Suprapubic skin (tissue), 4 donors: ENCODE data around the gene HES5. TPM values are rescaled to one million over a fixed set of nuclear protein-coding genes. Genes with fewer than 3 reads are reported as not detected.

Experiments
- DNase-seq, 2 donors: peaks; one replicate each; pipeline ENCODE4 v3.0.0-alpha.2; 2019; ENCODE audit warnings: low spot score in 2 of 2
- H3K27ac ChIP-seq: fragments of 200-600 bp; sonication (generic); one replicate; pipeline ENCODE4 v1.5.1; 2019
- H3K27me3 ChIP-seq: fragments of 200-600 bp; sonication (generic); one replicate; pipeline ENCODE4 v1.5.1; 2019
- H3K36me3 ChIP-seq: fragments of 200-600 bp; sonication (generic); one replicate; pipeline ENCODE4 v1.5.1; 2019
- H3K4me1 ChIP-seq: fragments of 200-600 bp; sonication (generic); one replicate; pipeline ENCODE4 v1.5.1; 2019
- H3K4me3 ChIP-seq: fragments of 200-600 bp; sonication (generic); one replicate; pipeline ENCODE4 v1.5.1; 2019; ENCODE audit warnings: mild to moderate bottlenecking
- H3K9me3 ChIP-seq: fragments of 200-600 bp; sonication (generic); one replicate; pipeline ENCODE4 v1.5.1; 2019
- CTCF ChIP-seq, 2 donors: fragments of 200-600 bp in 1 of 2; fragments of 450-650 bp in 1 of 2; sonication (generic) in 1 of 2; IDR thresholded peaks; one replicate each; pipeline ENCODE4 v1.5.1; 2016 to 2019; ENCODE audit warnings: antibody characterized with exemption in 2 of 2, mild to moderate bottlenecking in 1 of 2, moderate library complexity in 1 of 2
- EP300 ChIP-seq: sonication (generic); formaldehyde crosslinking; IDR thresholded peaks from one replicate; pipeline ENCODE4 v1.6.1; 2017; ENCODE audit warnings: antibody characterized with exemption
- POLR2A ChIP-seq, 2 donors: fragments of 450-650 bp; IDR thresholded peaks; one replicate each; pipeline ENCODE4 v1.6.1; 2017; ENCODE audit warnings: antibody characterized with exemption in 2 of 2, mild to moderate bottlenecking in 2 of 2, moderate library complexity in 2 of 2
- POLR2AphosphoS5 ChIP-seq, 3 donors: sonication (generic); formaldehyde crosslinking; IDR thresholded peaks; one replicate each; pipeline ENCODE4 v1.6.1; 2017; ENCODE audit warnings: antibody characterized with exemption in 3 of 3
- WGBS: methylation state at CpG from one replicate; pipeline ENCODE4 v1.1.5; 2018; 5-methylcytosine and 5-hydroxymethylcytosine counted together
- total RNA-seq, 4 donors: library from RNA; depleted of rRNA; stranded (reverse); fragments of >200 nt; gene quantifications; one replicate each; pipeline ENCODE4 v1.1.0, GENCODE V29; 2016

Gene HES5
- total RNA-seq, 4 donors from 2014 or later = 2.6 to 12.0 (median 5.9) TPM

- Histone ChIP-seq H3K4me1 (peaks cover 85% of the 10 kb centered on the region), H3K27me3 (peaks cover 11% of the 10 kb centered on the region), H3K36me3 (no peaks in the 10 kb centered on the region), H3K27ac (peak overlapping the region; percentile 95), H3K4me3 (no peak overlapping the region), H3K9me3 (no peaks in the 10 kb centered on the region)
- no peak for DNase-seq
- TF ChIP-seq EP300 (no peak), POLR2AphosphoS5 (IDR thresholded peaks at IDR 0.05) (no peak), POLR2A (IDR thresholded peaks at IDR 0.05) (no peak), CTCF (IDR thresholded peaks at IDR 0.05) (no peak)
- 68% methylated on average over 8 of the region's 19 CpGs for WGBS
Observed at GRCh38 chr1:2544875-2545640, 15.0 kb upstream of the HES5 start.

- no peaks in the 10 kb centered on the region for H3K9me3 ChIP-seq
- no peak overlapping the region for H3K4me3 ChIP-seq
- peaks cover 78% of the 10 kb centered on the region for H3K4me1 ChIP-seq
- TF ChIP-seq CTCF (IDR thresholded peaks at IDR 0.05) = no peak
- TF ChIP-seq POLR2A (IDR thresholded peaks at IDR 0.05) = no peak
- no peak for TF ChIP-seq POLR2AphosphoS5 (IDR thresholded peaks at IDR 0.05)
- no peak for TF ChIP-seq EP300
- no peaks in the 10 kb centered on the region for H3K36me3 ChIP-seq
- DNase-seq = no peak
- peaks cover 15% of the 10 kb centered on the region for H3K27me3 ChIP-seq
- H3K27ac ChIP-seq = no peak overlapping the region
- WGBS = 54% methylated on average over 7 of the region's 26 CpGs
Observed at GRCh38 chr1:2544093-2544874, 14.2 kb upstream of the HES5 start.

GRCh38 chr1:2543543-2544092 lies 13.6 kb upstream of the HES5 start:
- DNase-seq = no peak
- H3K4me3 ChIP-seq = no peak overlapping the region
- peaks cover 71% of the 10 kb centered on the region for H3K4me1 ChIP-seq
- H3K36me3 ChIP-seq = no peaks in the 10 kb centered on the region
- whole genome bisulfite sequencing = 19% methylated on average over 13 of the region's 26 CpGs
- H3K27me3 ChIP-seq = peaks cover 15% of the 10 kb centered on the region
- no peak overlapping the region for H3K27ac ChIP-seq
- no peaks in the 10 kb centered on the region for H3K9me3 ChIP-seq
- TF ChIP-seq CTCF (IDR thresholded peaks at IDR 0.05) = no peak
- no peak for TF ChIP-seq EP300
- TF ChIP-seq POLR2A (IDR thresholded peaks at IDR 0.05) = no peak
- no peak for TF ChIP-seq POLR2AphosphoS5 (IDR thresholded peaks at IDR 0.05)

GRCh38 chr1:2542246-2542915 lies 12.3 kb upstream of the HES5 start:
- Histone ChIP-seq H3K27me3 (peaks cover 15% of the 10 kb centered on the region), H3K27ac (no peak overlapping the region), H3K36me3 (no peaks in the 10 kb centered on the region), H3K4me3 (no peak overlapping the region), H3K4me1 (peaks cover 59% of the 10 kb centered on the region), H3K9me3 (no peaks in the 10 kb centered on the region)
- WGBS = 72% methylated on average over 3 of the region's 11 CpGs
- DNase-seq = no peak
- TF ChIP-seq EP300 (no peak), CTCF (IDR thresholded peaks at IDR 0.05) (no peak), POLR2A (IDR thresholded peaks at IDR 0.05) (no peak), POLR2AphosphoS5 (IDR thresholded peaks at IDR 0.05) (no peak)
